SK-N-SH (cell line): Measurements from ENCODE around the gene RIC3. TPM values are rescaled to one million over a fixed set of nuclear protein-coding genes. Genes with fewer than 3 reads are reported as not detected.

ENCODE experiments used
- CTCF ChIA-PET: fragments of 300-600, 350-600 bp; formaldehyde crosslinking; extraction: SDS; loops from one replicate; lab custom pipeline; 2021; lab: Yijun Ruan, JAX
- POLR2A ChIA-PET: fragments of 350-600 bp; sonication (Branson Sonifier 250); formaldehyde crosslinking; extraction: SDS; loops from one replicate; lab custom pipeline; 2020; ENCODE audit warnings: antibody characterized with exemption, inconsistent platforms; lab: Yijun Ruan, JAX
- DNase-seq: peaks from one replicate; pipeline ENCODE4 v3.0.0; 2012
- H2AFZ ChIP-seq: fragments of 200-600 bp; sonication (generic); 2 replicates; pipeline ENCODE4 v1.8.1; 2016; ENCODE audit warnings: antibody characterized with exemption, mild to moderate bottlenecking, low read depth
- H3F3A ChIP-seq: fragments of 200-600 bp; sonication (generic); replicated peaks from 2 replicates; pipeline ENCODE3; 2016; ENCODE audit warnings: antibody characterized with exemption, mild to moderate bottlenecking; ENCODE audit not compliant: insufficient read depth
- H3K27ac ChIP-seq, 2 experiments: fragments of 200-500 bp in 1 of 2; fragments of 200-600 bp in 1 of 2; sonication (Bioruptor generic) in 1 of 2; sonication (generic), shearing (Covaris generic) in 1 of 2; 2 replicates each; pipeline versions ENCODE4 v1.5.1 to v1.6.1; 2014 to 2016; ENCODE audit warnings: low read depth in 2 of 2, inconsistent platforms in 1 of 2, low read length in 1 of 2, mild to moderate bottlenecking in 1 of 2, mixed read lengths in 1 of 2
- H3K27me3 ChIP-seq: fragments of 200-600 bp; sonication (generic), shearing (Covaris generic); 2 replicates; pipeline ENCODE4 v1.6.1; 2016; ENCODE audit warnings: mixed run types; ENCODE audit not compliant: insufficient read depth
- H3K36me3 ChIP-seq, 2 experiments: fragments of 200-500 bp in 1 of 2; fragments of 200-600 bp in 1 of 2; sonication (Bioruptor generic) in 1 of 2; sonication (generic) in 1 of 2; replicated peaks in 1 of 2; 2 replicates each; pipeline versions ENCODE3 to v1.5.1; 2014 to 2016; ENCODE audit warnings: low read length in 1 of 2, mild to moderate bottlenecking in 1 of 2; ENCODE audit not compliant: insufficient read depth in 2 of 2, control insufficient read depth in 1 of 2
- H3K4me1 ChIP-seq, 2 experiments: fragments of 200-500 bp in 1 of 2; fragments of 200-600 bp in 1 of 2; sonication (Bioruptor generic) in 1 of 2; sonication (generic), shearing (Covaris generic) in 1 of 2; 2 replicates each; pipeline versions ENCODE4 v1.5.1 to v1.6.1; 2014 to 2016; ENCODE audit warnings: low read depth in 1 of 2, low read length in 1 of 2, mixed run types in 1 of 2; ENCODE audit not compliant: insufficient read depth in 2 of 2, control insufficient read depth in 1 of 2
- H3K4me2 ChIP-seq: fragments of 200-600 bp; sonication (generic), shearing (Covaris generic); 2 replicates; pipeline ENCODE4 v1.6.1; 2017; ENCODE audit warnings: mixed run types
- H3K4me3 ChIP-seq, 2 experiments: fragments of 200-500 bp in 1 of 2; fragments of 200-600 bp in 1 of 2; sonication (Bioruptor generic) in 1 of 2; sonication (generic), shearing (Covaris generic) in 1 of 2; 2 replicates each; pipeline versions ENCODE4 v1.5.1 to v1.8.1; 2014 to 2016; ENCODE audit warnings: low read depth in 2 of 2, inconsistent platforms in 1 of 2, low read length in 1 of 2, mild to moderate bottlenecking in 1 of 2, mixed read lengths in 1 of 2, moderate library complexity in 1 of 2
- H3K79me2 ChIP-seq: fragments of 200-600 bp; sonication (generic); 2 replicates; pipeline ENCODE4 v1.8.1; 2017; ENCODE audit warnings: mild to moderate bottlenecking; ENCODE audit not compliant: insufficient read depth
- H3K9ac ChIP-seq: fragments of 200-600 bp; sonication (generic); 2 replicates; pipeline ENCODE4 v1.6.1; 2017; ENCODE audit warnings: mixed run types
- H3K9me2 ChIP-seq: fragments of 200-600 bp; sonication (generic); 2 replicates; pipeline ENCODE4 v1.6.1; 2017; ENCODE audit warnings: mixed run types
- H3K9me3 ChIP-seq: fragments of 200-600 bp; sonication (generic); 2 replicates; pipeline ENCODE4 v1.6.1; 2017; ENCODE audit warnings: mixed run types, mild to moderate bottlenecking, moderate library complexity
- H4K20me1 ChIP-seq: fragments of 200-600 bp; sonication (generic); 2 replicates; pipeline ENCODE4 v1.6.1; 2017; ENCODE audit warnings: mild to moderate bottlenecking, mixed run types; ENCODE audit not compliant: insufficient read depth
- CHD2 ChIP-seq: fragments of 150-350 bp; IDR thresholded peaks from 2 replicates; pipeline ENCODE4 v1.6.1; 2018; ENCODE audit warnings: low read length; ENCODE audit not compliant: partially characterized antibody
- ELF1 ChIP-seq: IDR thresholded peaks from 2 replicates; pipeline ENCODE4 v1.4.0; 2012
- EP300 ChIP-seq, 2 experiments: IDR thresholded peaks; 2 replicates each; pipeline versions ENCODE4 v1.4.0 to v1.6.1; 2012; ENCODE audit warnings: borderline replicate concordance in 1 of 2, low read depth in 1 of 2, low read length in 1 of 2
- EZH2phosphoT487 ChIP-seq: fragments of 200-600 bp; sonication (generic); IDR thresholded peaks from 2 replicates; pipeline ENCODE4 v1.6.1; 2017; ENCODE audit warnings: low read depth, mixed run types, mild to moderate bottlenecking, antibody characterized with exemption, moderate library complexity, borderline replicate concordance
- GABPA ChIP-seq: IDR thresholded peaks from 2 replicates; pipeline ENCODE4 v1.4.0; 2012; ENCODE audit warnings: low read depth, mild to moderate bottlenecking
- IRF3 ChIP-seq: fragments of 150-350 bp; IDR thresholded peaks from 2 replicates; pipeline ENCODE4 v1.6.1; 2016; ENCODE audit warnings: mild to moderate bottlenecking, low read depth, low read length
- MAX ChIP-seq: IDR thresholded peaks from 2 replicates; pipeline ENCODE4 v1.4.0; 2012; ENCODE audit warnings: low read depth
- MEF2A ChIP-seq: IDR thresholded peaks from 2 replicates; pipeline ENCODE4 v1.4.0; 2012; ENCODE audit warnings: low read depth, borderline replicate concordance
- MXI1 ChIP-seq: IDR thresholded peaks from 2 replicates; pipeline ENCODE4 v1.6.1; 2012; ENCODE audit warnings: mild to moderate bottlenecking, low read depth, low read length, improper control_type of control experiment
- NFIC ChIP-seq: IDR thresholded peaks from 2 replicates; pipeline ENCODE4 v1.4.0; 2012; ENCODE audit warnings: borderline replicate concordance
- NRF1 ChIP-seq: IDR thresholded peaks from 2 replicates; pipeline ENCODE4 v1.6.1; 2012; ENCODE audit warnings: low read depth, mild to moderate bottlenecking, low read length
- PBX3 ChIP-seq: IDR thresholded peaks from 2 replicates; pipeline ENCODE4; 2012
- RAD21 ChIP-seq: IDR thresholded peaks from 2 replicates; pipeline ENCODE4 v1.6.1; 2012; ENCODE audit warnings: mild to moderate bottlenecking, low read length
- REST ChIP-seq: IDR thresholded peaks from 2 replicates; pipeline ENCODE4 v1.6.1; 2012; ENCODE audit warnings: mild to moderate bottlenecking, low read depth, low read length, moderate library complexity
- RFX5 ChIP-seq: IDR thresholded peaks from 2 replicates; pipeline ENCODE4 v1.6.1; 2012; ENCODE audit warnings: mild to moderate bottlenecking, improper control_type of control experiment, low read length
- RXRA ChIP-seq: IDR thresholded peaks from 2 replicates; pipeline ENCODE4 v1.4.0; 2012; ENCODE audit warnings: low read depth, mild to moderate bottlenecking, borderline replicate concordance
- SMC3 ChIP-seq: IDR thresholded peaks from 2 replicates; pipeline ENCODE4 v1.6.1; 2012; ENCODE audit warnings: low read depth, low read length, improper control_type of control experiment
- TAF1 ChIP-seq: IDR thresholded peaks from 2 replicates; pipeline ENCODE4 v1.6.1; 2012; ENCODE audit warnings: low read depth, mild to moderate bottlenecking, low read length, moderate library complexity, borderline replicate concordance
- USF1 ChIP-seq: IDR thresholded peaks from 2 replicates; pipeline ENCODE4 v1.4.0; 2012; ENCODE audit warnings: low read depth, borderline replicate concordance
- USF2 ChIP-seq: fragments of 150-350 bp; IDR thresholded peaks from 2 replicates; pipeline ENCODE4 v1.6.1; 2017; ENCODE audit warnings: antibody characterized with exemption, low read length, low read depth, borderline replicate concordance
- WGBS: methylation state at CpG from one replicate; pipeline ENCODE4 v1.1.6; 2017; ENCODE audit warnings: low lambda C conversion rate; 5-methylcytosine and 5-hydroxymethylcytosine counted together
- polyA plus RNA-seq, 3 experiments: library from polyadenylated mRNA; depleted of rRNA; stranded (reverse); fragments of >200 nt; gene quantifications; 2 replicates each; pipeline ENCODE4 v1.2.3, GENCODE V29; 2012

RIC3 gene
- polyA plus RNA-seq, 1 of the 3 experiments (the other 2 are of a cell fraction): 0.54 TPM

- H3K4me3 ChIP-seq: no peak overlapping the region
- H3K9me3 ChIP-seq: no peaks in the 10 kb centered on the region
- WGBS: 42% methylated on average over 2 of the region's 2 CpGs
- CTCF ChIA-PET: interaction anchor here (1.2 to 6.8 kb wide), 3 partner anchors 16 to 69 kb away, joined by 4 to 75 read pairs (median 32); no protein-coding TSS in a partner anchor
- peaks cover 8 to 10% of the 10 kb centered on the region in 2 experiments for H3K4me1 ChIP-seq
- no peak overlapping the region for H2AFZ ChIP-seq
- no peaks in the 10 kb centered on the region for H3K79me2 ChIP-seq
- H3K27me3 ChIP-seq: no peaks in the 10 kb centered on the region; the same call in 1 of the 2 replicates
- no peaks in the 10 kb centered on the region for H3K9me2 ChIP-seq
- H3F3A ChIP-seq: peaks cover 18% of the 10 kb centered on the region
- POLR2A ChIA-PET: no interaction called here
- H3K4me2 ChIP-seq: peak overlapping the region; percentile 42; the same call in 1 of the 2 replicates
- H3K36me3 ChIP-seq: no peaks in the 10 kb centered on the region
- no peak for DNase-seq
- peak overlapping the region in 1 of 2 experiments; percentile 25; a peak in 1 of 4 replicates for H3K27ac ChIP-seq
- TF ChIP-seq SMC3 (no peak), MAX (no peak), MXI1 (no peak), RXRA (no peak), CHD2 (no peak), RAD21 (no peak), ELF1 (no peak), PBX3 (no peak; the same call in 1 of the 2 replicates), GABPA (no peak), MEF2A (no peak), EZH2phosphoT487 (no peak), NFIC (no peak), EP300 (IDR thresholded peaks at IDR 0.05; ENCODE audit: borderline replicate concordance in 1 of 2, low read depth in 1 of 2, low read length in 1 of 2) (no peak), NRF1 (no peak), REST (no peak), USF1 (no peak), USF2 (no peak), RFX5 (no peak), TAF1 (no peak), IRF3 (no peak)
- H4K20me1 ChIP-seq: no peaks in the 10 kb centered on the region
- H3K9ac ChIP-seq: no peak overlapping the region
Observed at GRCh38 chr11:8075119-8075726, 93.6 kb downstream of the RIC3 start.
